NCI-H345 (cell line): ENCODE measurements around the gene TNFRSF4.
A peak's percentile ranks its signal among the peaks of the same experiment; 100 is the strongest.

ENCODE experiments used
- DNase-seq: peaks from one replicate; lab custom pipeline; 2025; lab: John Stamatoyannopoulos, UW

TNFRSF4 gene

GRCh38 chr1:1217621-1218523 is 3.9 kb upstream of the TNFRSF4 start:
- DNase-seq: no peak

DNA sequence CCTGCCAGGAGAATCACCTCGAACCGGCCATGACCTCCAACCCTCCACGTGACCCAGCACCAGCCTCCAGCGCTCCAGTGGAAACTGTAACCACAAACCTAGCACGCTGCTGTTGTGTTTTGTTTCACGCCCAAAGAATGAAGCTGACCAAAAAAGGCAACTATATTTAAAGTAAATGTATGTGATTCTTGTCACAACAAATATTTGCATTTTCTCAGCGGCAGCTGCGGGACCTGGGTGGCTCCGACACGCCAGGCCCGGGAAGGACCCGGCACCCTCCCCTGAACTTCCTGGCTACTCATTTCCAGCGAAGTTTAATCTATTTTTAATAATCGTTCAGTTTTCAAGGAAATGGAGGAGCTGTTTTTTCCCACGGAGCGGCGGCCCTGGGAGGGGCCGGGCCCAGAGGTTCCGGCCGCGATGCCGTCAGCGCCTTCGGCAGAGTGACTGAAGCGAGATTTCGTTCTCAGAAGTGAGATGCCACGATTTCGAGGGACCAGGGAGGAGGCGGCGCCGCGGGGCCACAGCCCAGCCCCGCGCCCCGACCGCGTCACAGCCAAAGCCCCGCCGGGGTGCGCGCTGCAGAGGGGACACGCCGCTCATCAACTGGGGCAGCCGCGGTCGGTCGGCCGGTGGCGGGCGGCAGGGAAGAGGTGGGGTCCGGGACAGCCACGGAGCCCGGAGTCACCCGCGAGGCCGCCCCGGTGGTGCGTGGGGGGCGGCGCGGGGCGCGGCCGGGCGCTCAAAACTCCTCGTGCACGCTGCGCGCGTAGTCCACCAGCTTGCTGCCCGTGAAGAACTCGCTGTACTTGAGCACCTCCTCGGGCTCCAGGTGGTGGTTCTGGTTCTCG is 3.0 kb upstream of the TNFRSF4 start:
- no peak for DNase-seq

DNA sequence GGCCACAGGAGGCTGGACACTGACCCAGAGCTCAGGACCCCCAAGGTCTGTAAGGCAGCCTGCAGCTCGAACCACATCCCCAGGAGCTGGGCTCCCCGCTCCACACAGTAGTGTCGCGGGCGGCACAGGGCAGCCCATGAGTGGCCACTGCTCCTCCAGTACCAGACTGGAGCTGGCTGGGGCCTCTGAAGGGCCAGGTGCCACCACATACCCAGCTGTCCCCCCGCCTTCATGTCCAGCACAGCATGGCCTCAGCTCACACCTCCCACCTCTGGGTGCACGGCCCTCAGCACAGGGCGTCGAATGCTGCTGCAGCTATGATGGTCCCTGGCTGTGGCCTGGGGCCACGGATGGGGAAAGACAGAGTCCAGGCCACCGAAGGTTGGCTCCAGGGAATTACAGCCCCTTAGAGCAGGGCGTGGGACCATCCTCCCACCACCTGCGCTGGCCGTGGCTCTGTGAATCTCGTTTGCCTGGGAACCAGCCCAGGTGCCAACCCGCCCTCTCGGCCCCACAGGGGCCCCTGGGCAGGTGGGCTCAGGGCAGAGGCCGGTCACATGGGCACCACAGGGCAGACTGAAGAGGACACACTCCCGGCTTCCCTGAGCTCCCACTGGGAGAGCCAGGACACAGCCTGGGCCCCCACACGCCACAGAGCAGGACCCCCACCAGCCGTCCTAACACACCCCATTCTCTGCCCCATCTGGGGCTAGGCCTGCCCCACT is 2.1 kb upstream of the TNFRSF4 start:
- DNase-seq: no peak

- no peak for DNase-seq
Measured at GRCh38 chr1:1215080-1215676, 1.2 kb upstream of the TNFRSF4 start.

GRCh38 chr1:1212780-1213344 is 1.1 kb downstream of the TNFRSF4 start:
- no peak for DNase-seq

DNA sequence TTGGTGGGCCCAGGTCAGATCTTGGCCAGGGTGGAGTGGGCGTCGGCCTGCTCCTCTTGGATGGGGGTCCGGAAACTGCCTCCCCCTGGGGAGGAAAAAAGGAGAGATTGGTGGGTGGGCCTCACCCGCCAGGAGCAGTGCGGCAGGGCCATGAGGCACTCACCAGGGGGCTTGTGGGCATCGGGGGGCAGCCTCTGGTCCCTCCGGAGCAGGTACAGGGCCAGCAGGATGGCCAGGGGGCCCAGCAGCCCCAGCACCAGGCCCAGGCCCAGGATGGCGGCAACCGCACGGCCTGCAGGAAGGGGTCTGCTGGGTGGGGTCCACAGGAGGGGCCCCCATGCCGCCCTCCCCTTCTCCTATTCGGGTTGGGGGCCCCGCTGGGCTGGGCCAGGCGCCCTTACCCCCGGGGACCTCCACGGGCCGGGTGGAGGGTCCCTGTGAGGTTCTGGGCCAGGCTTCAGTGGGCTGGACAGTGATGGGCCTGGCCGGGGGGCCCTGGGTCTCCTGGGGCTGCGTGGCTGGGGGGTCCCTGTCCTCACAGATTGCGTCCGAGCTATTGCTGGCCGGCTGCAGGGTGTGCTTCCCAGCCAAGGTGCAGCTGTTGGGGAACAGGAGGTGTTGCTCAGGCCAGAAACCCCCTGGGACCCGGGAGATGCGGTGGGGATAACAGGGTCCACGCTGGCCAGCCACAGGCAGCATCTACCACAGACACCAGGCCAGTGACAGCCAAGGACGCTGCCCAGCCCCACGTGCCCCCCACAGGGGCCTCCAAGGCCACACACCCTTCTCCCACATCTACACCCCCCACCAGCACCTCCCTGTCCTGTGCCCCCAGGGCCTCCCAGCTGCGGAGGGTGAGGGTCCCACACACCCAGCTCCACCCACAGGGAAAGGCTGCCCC is 2.2 kb downstream of the TNFRSF4 start:
- DNase-seq: no peak

- no peak for DNase-seq
Measured at GRCh38 chr1:1210726-1211540, 3.0 kb downstream of the TNFRSF4 start.

GRCh38 chr1:1208713-1209433 is 5.1 kb downstream of the TNFRSF4 start:
- DNase-seq: no peak

DNA sequence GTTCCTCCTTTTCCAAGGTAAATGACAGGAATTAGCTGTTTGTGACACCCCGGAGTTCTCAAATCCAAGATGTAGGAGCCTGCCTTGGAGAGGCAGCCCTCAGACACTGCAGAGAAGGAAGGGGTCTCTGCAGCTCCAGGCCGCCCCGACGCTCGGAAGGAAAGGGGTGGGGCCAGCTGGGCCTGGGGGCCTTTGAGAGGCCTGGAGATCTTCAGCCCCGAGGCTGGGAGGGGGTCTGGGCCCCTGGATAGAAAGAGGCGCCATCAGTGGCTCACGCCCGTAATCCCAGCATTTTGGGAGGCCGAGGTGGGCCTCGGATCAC is 6.4 kb downstream of the TNFRSF4 start:
- no peak for DNase-seq

- no peak for DNase-seq
Measured at GRCh38 chr1:1206966-1207531, 6.9 kb downstream of the TNFRSF4 start.

- DNase-seq: peak; percentile 7
Measured at GRCh38 chr1:1206376-1206965, 7.5 kb downstream of the TNFRSF4 start, which contains the start of gene TNFRSF18. TNFRSF18 (minus strand) TSS chr1:1206592; CDS start chr1:1206571, 21 bp downstream.

DNA sequence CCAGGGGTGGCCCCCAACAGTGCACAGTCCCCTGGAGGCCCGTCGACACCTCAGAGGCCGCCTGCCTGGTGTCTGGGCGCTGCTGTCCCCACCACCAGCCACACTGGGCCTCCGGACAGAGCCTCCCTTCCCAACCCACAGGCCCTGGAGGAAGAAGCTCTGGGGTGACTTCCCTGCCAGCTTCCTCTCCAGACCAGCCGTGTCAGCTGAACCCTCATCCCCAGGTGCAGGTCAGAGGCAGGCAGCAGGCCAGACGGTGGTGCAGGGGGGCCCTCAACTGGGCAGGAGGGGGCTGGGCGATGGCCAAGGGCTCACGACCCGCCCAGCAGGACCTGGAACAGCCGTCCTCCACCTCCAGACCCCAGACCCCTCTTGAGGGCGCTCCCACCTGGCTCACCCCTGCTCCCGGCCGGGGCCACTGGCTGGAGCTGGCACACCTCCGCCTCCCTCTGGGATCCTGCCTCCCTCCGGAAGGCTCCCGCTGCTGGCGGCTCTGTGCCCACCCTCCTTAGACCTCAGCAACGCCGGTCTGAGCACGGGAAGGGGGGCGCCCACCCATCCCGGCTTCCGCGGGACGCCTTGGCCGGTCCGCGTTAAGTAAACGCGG is 8.1 kb downstream of the TNFRSF4 start:
- DNase-seq: no peak

DNA sequence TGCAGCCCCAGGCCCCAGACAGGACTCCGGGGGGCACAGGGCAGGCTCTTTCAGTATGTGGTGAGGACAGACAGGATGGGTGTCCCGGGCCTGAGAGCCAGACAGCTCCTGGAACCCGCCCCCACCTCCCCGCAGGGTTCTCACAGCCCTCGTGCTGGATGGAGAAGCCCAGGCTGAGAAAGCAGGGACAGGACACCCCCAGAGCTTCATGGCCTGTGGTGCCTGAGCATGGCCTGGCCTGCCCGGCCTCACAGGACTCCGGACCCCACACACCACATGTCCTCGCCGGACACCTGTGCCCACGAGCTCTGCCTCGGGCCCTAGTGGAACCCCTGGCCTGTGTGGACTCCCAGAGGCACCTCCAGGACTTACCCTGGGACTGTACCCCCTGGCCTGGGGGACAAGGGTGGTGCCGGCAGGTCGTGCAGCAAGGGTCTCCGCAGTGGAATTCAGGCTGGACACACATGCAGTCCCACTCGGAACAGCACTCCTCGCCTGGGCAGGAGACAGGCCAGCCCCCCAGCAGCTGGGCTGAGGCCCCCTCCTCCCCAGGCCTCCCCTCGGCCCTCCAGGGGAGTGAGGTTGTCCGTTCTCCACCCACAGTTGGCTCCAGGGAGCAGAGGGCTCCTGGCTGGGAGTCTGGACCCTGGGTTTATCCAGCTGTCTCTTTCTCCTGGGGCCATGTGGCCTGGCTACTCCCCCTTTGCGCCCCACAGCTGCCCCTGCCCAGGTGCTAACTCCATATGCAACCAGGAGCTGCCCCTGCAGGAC is 8.8 kb downstream of the TNFRSF4 start:
- DNase-seq: no peak

GRCh38 chr1:1204425-1204920 is 9.5 kb downstream of the TNFRSF4 start:
- DNase-seq: no peak

- no peak for DNase-seq
Measured at GRCh38 chr1:1203561-1204424, 10.2 kb downstream of the TNFRSF4 start.
